Measurements from ENCODE around the gene SLCO2A1.

SLCO2A1 gene

GRCh38 chr3:134066651-134067530 lies 37.2 kb upstream of the SLCO2A1 start:
- DNase-seq (ENCODE audit: low read depth) = no peak
- no peak overlapping the region for H3K4me3 ChIP-seq (ENCODE audit: low read depth, low read length)
- TF ChIP-seq, protein P1, sequence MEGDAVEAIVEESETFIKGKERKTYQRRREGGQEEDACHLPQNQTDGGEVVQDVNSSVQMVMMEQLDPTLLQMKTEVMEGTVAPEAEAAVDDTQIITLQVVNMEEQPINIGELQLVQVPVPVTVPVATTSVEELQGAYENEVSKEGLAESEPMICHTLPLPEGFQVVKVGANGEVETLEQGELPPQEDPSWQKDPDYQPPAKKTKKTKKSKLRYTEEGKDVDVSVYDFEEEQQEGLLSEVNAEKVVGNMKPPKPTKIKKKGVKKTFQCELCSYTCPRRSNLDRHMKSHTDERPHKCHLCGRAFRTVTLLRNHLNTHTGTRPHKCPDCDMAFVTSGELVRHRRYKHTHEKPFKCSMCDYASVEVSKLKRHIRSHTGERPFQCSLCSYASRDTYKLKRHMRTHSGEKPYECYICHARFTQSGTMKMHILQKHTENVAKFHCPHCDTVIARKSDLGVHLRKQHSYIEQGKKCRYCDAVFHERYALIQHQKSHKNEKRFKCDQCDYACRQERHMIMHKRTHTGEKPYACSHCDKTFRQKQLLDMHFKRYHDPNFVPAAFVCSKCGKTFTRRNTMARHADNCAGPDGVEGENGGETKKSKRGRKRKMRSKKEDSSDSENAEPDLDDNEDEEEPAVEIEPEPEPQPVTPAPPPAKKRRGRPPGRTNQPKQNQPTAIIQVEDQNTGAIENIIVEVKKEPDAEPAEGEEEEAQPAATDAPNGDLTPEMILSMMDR (conservative IDR thresholded peaks at IDR 0.05; ENCODE audit: low read depth, low read length) = no peak

DNA sequence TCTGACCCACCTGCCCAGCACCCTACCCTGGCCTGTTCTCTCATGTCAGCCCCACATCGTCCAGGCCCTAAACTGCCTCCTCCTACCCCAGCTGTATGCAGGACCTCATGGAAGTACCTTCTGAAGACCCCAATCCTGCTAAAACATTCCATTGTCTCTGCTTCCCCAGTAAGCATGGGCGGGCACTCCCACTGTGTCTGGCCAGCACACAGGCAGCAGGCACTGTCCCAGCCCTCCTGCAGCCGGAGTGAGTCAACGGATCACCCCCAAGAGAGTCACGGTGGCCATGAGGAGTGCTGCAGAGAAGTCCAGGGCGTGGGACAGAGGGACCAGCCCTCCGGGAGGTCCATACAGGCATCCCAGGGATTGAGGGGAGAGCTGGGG lies 36.4 kb upstream of the SLCO2A1 start:
- no peak for DNase-seq (ENCODE audit: low read depth)
- TF ChIP-seq, protein P1 (conservative IDR thresholded peaks at IDR 0.05; ENCODE audit: low read depth, low read length) = no peak
- no peak overlapping the region for H3K4me3 ChIP-seq (ENCODE audit: low read depth, low read length)

GRCh38 chr3:134065252-134066157 lies 35.8 kb upstream of the SLCO2A1 start:
- no peak overlapping the region for H3K4me3 ChIP-seq (ENCODE audit: low read depth, low read length)
- DNase-seq (ENCODE audit: low read depth) = no peak
- TF ChIP-seq, protein P1 (conservative IDR thresholded peaks at IDR 0.05; ENCODE audit: low read depth, low read length) = no peak

DNA sequence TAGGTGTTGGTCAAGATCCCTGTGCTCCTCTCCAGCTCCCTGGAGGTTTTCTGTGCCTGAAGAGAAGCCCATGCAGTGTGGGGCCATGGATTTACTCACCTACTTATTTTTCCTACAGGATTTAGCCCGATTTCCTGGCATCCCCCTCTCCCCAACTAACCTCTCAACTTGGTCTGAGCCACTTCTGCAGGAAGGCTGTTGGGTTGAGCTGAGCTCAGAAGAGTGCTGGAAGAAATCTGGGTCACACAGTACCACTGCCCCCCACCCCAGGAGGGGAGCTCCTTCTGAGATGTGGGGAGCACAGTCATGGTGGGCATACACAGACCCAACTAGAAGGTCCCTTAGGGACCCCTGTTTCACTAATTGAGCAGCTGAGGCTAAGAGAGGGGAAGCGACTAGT lies 34.4 kb upstream of the SLCO2A1 start:
- TF ChIP-seq, protein P1 (conservative IDR thresholded peaks at IDR 0.05; ENCODE audit: low read depth, low read length) = no peak
- DNase-seq (ENCODE audit: low read depth) = no peak
- no peak overlapping the region for H3K4me3 ChIP-seq (ENCODE audit: low read depth, low read length)

DNA sequence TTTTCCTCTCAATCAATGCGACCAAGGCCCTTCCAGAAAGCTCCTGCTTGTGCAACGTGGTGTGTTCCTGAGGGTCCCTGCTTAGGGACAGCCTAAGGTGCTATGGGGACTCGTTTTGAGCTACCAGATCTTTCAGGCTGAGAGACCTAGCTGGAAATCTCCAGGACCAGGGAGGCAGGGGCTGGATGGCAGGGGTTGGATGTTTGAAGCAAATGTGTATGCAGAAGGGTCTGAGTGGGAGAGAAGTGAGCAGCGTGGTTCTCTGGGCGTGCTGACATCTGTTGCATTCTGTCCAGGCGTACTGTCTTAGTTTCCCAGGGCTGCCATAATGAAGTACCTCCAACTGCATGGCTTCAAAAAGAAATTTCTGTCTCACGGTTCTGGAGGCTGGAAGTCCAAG lies 31.7 kb upstream of the SLCO2A1 start:
- DNase-seq (ENCODE audit: low read depth) = no peak
- TF ChIP-seq, protein P1 (conservative IDR thresholded peaks at IDR 0.05; ENCODE audit: low read depth, low read length) = no peak
- H3K4me3 ChIP-seq (ENCODE audit: low read depth, low read length) = no peak overlapping the region

- peak; percentile 76 for DNase-seq (ENCODE audit: low read depth)
- no peak overlapping the region for H3K4me3 ChIP-seq (ENCODE audit: low read depth, low read length)
- TF ChIP-seq, protein P1 (conservative IDR thresholded peaks at IDR 0.05; ENCODE audit: low read depth, low read length) = no peak
Observed at GRCh38 chr3:134060561-134061385, 31.0 kb upstream of the SLCO2A1 start.

All from choroid plexus epithelial cell (primary cell).